ENCODE data around the gene HSF5. TPM values are rescaled to one million over a fixed set of nuclear protein-coding genes. Genes with fewer than 3 reads are reported as not detected.

Gene HSF5
- total and polyA plus RNA-seq, 2 of the 13 experiments (the other 11 are each of a cell fraction or from before 2014, with no cell fraction given), result not detected

DNA sequence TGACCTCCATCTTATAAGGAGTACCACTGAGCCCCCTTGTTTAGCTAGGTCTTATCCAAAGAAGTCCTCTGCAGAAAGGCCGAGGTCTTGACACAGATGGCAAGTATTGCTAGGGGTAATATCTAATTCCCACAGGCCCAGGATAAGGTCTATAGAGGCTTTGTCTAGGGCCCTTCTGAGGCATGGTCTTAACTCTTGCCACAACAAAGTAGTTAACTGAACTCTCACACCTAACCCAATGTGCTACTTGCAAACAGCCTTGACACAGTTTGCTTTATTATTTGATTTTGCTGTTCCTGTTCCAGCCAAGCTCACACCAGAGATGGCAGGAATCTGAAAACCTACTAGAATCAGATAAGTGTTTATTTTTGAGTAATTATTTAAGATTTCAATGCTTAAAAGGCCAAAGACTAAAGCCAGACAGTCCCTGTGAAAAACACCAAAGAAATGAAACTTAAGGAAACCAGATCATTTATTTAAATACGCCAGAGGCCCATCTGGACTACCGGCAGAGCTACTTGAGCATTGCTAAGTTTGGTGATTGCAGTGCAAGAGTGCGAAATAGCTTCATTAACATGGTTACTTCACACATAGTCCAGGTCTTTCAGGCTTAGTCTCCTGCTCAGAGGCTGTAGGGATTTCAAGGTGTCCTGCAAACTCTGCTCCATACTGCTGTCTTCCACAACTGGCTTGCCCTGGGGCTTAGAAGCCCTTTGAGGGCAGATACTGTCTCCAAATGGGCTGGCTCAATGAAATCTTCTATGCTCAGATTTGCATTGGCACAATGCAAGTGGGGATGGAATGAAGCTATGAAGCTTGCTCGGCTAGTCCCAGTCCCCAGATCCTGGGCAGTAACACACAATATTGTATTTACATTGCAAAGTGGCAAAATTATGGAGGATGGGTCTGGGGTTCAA is 107.7 kb downstream of the HSF5 start (continued):
- TF ChIP-seq ZNF33B (CRISPR knock-in tag; IDR thresholded peaks at IDR 0.05), result no peak
- no peak for TF ChIP-seq HOXA9 (CRISPR knock-in tag; IDR thresholded peaks at IDR 0.05; ENCODE audit: borderline replicate concordance)
- TF ChIP-seq TARDBP (CRISPR knock-in tag; IDR thresholded peaks at IDR 0.05), result peak; percentile 61; the same call in 1 of the 2 replicates
- TF ChIP-seq BCL6 (CRISPR knock-in tag; IDR thresholded peaks at IDR 0.05), result peak; percentile 18; the same call in 1 of the 2 replicates
- peak; percentile 37; the same call in 1 of the 2 replicates for TF ChIP-seq PAX8 (CRISPR knock-in tag; IDR thresholded peaks at IDR 0.05; ENCODE audit: borderline replicate concordance)
- TF ChIP-seq ARHGAP35 (CRISPR knock-in tag; IDR thresholded peaks at IDR 0.05; ENCODE audit: borderline replicate concordance), result 0 out of 2 replicates have a peak, but pooled peaks have one; percentile 19
- 0 out of 2 replicates have a peak, but pooled peaks have one; percentile 6 for TF ChIP-seq ARID5B (CRISPR knock-in tag; IDR thresholded peaks at IDR 0.05)
- TF ChIP-seq ZNF678 (CRISPR knock-in tag; IDR thresholded peaks at IDR 0.05), result 0 out of 2 replicates have a peak, but pooled peaks have one; percentile 56
- 0 out of 2 replicates have a peak, but pooled peaks have one; percentile 12 for TF ChIP-seq MXD4 (CRISPR knock-in tag; IDR thresholded peaks at IDR 0.05)
- TF ChIP-seq RBM22 (optimal IDR thresholded peaks at IDR 0.05; ENCODE audit: low read length), result peak; percentile 69
- peak; percentile 2; the same call in 1 of the 2 replicates for TF ChIP-seq SMC3 (IDR thresholded peaks at IDR 0.05; ENCODE audit: low read length)
- TF ChIP-seq ZNF724P (CRISPR knock-in tag; IDR thresholded peaks at IDR 0.05; ENCODE audit: borderline replicate concordance), result 0 out of 2 replicates have a peak, but pooled peaks have one; percentile 2
- TF ChIP-seq ZNF468 (CRISPR knock-in tag; IDR thresholded peaks at IDR 0.05), result no peak
- TF ChIP-seq IRF2 (CRISPR knock-in tag; IDR thresholded peaks at IDR 0.05), result no peak
- no peak for TF ChIP-seq RCOR2 (CRISPR knock-in tag; IDR thresholded peaks at IDR 0.05)
- TF ChIP-seq, protein P1, sequence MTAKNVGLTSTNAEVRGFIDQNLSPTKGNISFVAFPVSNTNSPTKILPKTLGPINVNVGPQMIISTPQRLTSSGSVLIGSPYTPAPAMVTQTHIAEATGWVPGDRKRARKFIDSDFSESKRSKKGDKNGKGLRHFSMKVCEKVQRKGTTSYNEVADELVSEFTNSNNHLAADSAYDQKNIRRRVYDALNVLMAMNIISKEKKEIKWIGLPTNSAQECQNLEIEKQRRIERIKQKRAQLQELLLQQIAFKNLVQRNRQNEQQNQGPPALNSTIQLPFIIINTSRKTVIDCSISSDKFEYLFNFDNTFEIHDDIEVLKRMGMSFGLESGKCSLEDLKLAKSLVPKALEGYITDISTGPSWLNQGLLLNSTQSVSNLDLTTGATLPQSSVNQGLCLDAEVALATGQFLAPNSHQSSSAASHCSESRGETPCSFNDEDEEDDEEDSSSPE (CRISPR knock-in tag; IDR thresholded peaks at IDR 0.05), result 0 out of 2 replicates have a peak, but pooled peaks have one; percentile 4
- TF ChIP-seq ZFP36L1 (CRISPR knock-in tag; IDR thresholded peaks at IDR 0.05), result peak; percentile 20; the same call in 1 of the 2 replicates
- TF ChIP-seq MAF1 (CRISPR knock-in tag; IDR thresholded peaks at IDR 0.05; ENCODE audit: borderline replicate concordance), result 0 out of 2 replicates have a peak, but pooled peaks have one; percentile 69
- TF ChIP-seq TEAD3 (CRISPR knock-in tag; optimal IDR thresholded peaks at IDR 0.05; ENCODE audit: borderline replicate concordance), result peak; percentile 29
- TF ChIP-seq, protein P2, sequence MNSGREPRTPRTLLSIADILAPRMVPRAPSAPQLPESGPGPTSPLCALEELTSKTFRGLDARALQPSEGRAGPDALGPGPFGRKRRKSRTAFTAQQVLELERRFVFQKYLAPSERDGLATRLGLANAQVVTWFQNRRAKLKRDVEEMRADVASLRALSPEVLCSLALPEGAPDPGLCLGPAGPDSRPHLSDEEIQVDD (CRISPR knock-in tag; IDR thresholded peaks at IDR 0.05; ENCODE audit: borderline replicate concordance), result no peak
- TF ChIP-seq SMYD3 (CRISPR knock-in tag; IDR thresholded peaks at IDR 0.05), result 0 out of 2 replicates have a peak, but pooled peaks have one; percentile 41
- 0 out of 2 replicates have a peak, but pooled peaks have one; percentile 20 for TF ChIP-seq ZNF343 (CRISPR knock-in tag; IDR thresholded peaks at IDR 0.05)
- 0 out of 2 replicates have a peak, but pooled peaks have one; percentile 42 for TF ChIP-seq ZNF34 (CRISPR knock-in tag; IDR thresholded peaks at IDR 0.05; ENCODE audit: borderline replicate concordance)
- TF ChIP-seq SMAD3 (CRISPR knock-in tag; IDR thresholded peaks at IDR 0.05), result 0 out of 2 replicates have a peak, but pooled peaks have one; percentile 35

Measured in HepG2 (cell line).